ENCODE measurements around the gene RAVER1. TPM values are rescaled to one million over a fixed set of nuclear protein-coding genes. Genes with fewer than 3 reads are reported as not detected.

RAVER1 gene
- total and polyA plus RNA-seq, 2 of the 13 experiments (the other 11 are each of a cell fraction or from before 2014, with no cell fraction given): 3.6 to 7.9 TPM

GRCh38 chr19:10269333-10270179 lies 63.8 kb downstream of the RAVER1 start (continued):
- TF ChIP-seq ZNF121 (CRISPR knock-in tag; IDR thresholded peaks at IDR 0.05) (peak; percentile 75), ZNF761 (CRISPR knock-in tag; conservative IDR thresholded peaks at IDR 0.05) (no peak), GLI4 (CRISPR knock-in tag; IDR thresholded peaks at IDR 0.05; ENCODE audit: borderline replicate concordance) (no peak), TCF12 (IDR thresholded peaks at IDR 0.05) (no peak), TCF12 (CRISPR knock-in tag; IDR thresholded peaks at IDR 0.05) (no peak), ZNF333 (CRISPR knock-in tag; IDR thresholded peaks at IDR 0.05; ENCODE audit: borderline replicate concordance) (no peak), HMGA1 (CRISPR knock-in tag; conservative IDR thresholded peaks at IDR 0.05) (no peak), ZNF720 (CRISPR knock-in tag; IDR thresholded peaks at IDR 0.05) (no peak), ZNF562 (CRISPR knock-in tag; IDR thresholded peaks at IDR 0.05; ENCODE audit: borderline replicate concordance) (no peak), POLR2A (IDR thresholded peaks at IDR 0.05; ENCODE audit: insufficient read depth in 1 of 2, low read depth in 2 of 2, low read length in 2 of 2) (no peak), KLF16 (CRISPR knock-in tag; IDR thresholded peaks at IDR 0.05) (no peak; a peak in 1 of 4 replicates), WIZ (CRISPR knock-in tag; IDR thresholded peaks at IDR 0.05) (no peak), HMG20B (CRISPR knock-in tag; conservative IDR thresholded peaks at IDR 0.05) (no peak), U2AF1 (optimal IDR thresholded peaks at IDR 0.05; ENCODE audit: low read depth, low read length) (no peak), MXD1 (CRISPR knock-in tag; IDR thresholded peaks at IDR 0.05) (no peak), SNRNP70 (IDR thresholded peaks at IDR 0.05; ENCODE audit: low read depth, low read length) (no peak), ATF4 (CRISPR knock-in tag; IDR thresholded peaks at IDR 0.05) (no peak), SOX13 (IDR thresholded peaks at IDR 0.05) (no peak), SOX13 (CRISPR knock-in tag; conservative IDR thresholded peaks at IDR 0.05 in 1 of 2, IDR thresholded peaks at IDR 0.05 in 1 of 2) (no peak), NFYB (CRISPR knock-in tag; IDR thresholded peaks at IDR 0.05) (no peak), CHCHD3 (CRISPR knock-in tag; IDR thresholded peaks at IDR 0.05) (no peak)
- TF ChIP-seq, protein P1, sequence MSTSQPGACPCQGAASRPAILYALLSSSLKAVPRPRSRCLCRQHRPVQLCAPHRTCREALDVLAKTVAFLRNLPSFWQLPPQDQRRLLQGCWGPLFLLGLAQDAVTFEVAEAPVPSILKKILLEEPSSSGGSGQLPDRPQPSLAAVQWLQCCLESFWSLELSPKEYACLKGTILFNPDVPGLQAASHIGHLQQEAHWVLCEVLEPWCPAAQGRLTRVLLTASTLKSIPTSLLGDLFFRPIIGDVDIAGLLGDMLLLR (CRISPR knock-in tag; IDR thresholded peaks at IDR 0.05): no peak
- TF ChIP-seq, protein P2, sequence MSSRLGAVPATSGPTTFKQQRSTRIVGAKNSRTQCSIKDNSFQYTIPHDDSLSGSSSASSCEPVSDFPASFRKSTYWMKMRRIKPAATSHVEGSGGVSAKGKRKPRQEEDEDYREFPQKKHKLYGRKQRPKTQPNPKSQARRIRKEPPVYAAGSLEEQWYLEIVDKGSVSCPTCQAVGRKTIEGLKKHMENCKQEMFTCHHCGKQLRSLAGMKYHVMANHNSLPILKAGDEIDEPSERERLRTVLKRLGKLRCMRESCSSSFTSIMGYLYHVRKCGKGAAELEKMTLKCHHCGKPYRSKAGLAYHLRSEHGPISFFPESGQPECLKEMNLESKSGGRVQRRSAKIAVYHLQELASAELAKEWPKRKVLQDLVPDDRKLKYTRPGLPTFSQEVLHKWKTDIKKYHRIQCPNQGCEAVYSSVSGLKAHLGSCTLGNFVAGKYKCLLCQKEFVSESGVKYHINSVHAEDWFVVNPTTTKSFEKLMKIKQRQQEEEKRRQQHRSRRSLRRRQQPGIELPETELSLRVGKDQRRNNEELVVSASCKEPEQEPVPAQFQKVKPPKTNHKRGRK (CRISPR knock-in tag; IDR thresholded peaks at IDR 0.05): no peak
- TF ChIP-seq, protein P3, sequence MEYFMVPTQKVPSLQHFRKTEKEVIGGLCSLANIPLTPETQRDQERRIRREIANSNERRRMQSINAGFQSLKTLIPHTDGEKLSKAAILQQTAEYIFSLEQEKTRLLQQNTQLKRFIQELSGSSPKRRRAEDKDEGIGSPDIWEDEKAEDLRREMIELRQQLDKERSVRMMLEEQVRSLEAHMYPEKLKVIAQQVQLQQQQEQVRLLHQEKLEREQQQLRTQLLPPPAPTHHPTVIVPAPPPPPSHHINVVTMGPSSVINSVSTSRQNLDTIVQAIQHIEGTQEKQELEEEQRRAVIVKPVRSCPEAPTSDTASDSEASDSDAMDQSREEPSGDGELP (IDR thresholded peaks at IDR 0.05; ENCODE audit: borderline replicate concordance, low read depth): no peak
- TF ChIP-seq, protein P4, sequence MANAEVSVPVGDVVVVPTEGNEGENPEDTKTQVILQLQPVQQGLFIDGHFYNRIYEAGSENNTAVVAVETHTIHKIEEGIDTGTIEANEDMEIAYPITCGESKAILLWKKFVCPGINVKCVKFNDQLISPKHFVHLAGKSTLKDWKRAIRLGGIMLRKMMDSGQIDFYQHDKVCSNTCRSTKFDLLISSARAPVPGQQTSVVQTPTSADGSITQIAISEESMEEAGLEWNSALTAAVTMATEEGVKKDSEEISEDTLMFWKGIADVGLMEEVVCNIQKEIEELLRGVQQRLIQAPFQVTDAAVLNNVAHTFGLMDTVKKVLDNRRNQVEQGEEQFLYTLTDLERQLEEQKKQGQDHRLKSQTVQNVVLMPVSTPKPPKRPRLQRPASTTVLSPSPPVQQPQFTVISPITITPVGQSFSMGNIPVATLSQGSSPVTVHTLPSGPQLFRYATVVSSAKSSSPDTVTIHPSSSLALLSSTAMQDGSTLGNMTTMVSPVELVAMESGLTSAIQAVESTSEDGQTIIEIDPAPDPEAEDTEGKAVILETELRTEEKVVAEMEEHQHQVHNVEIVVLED (CRISPR knock-in tag; IDR thresholded peaks at IDR 0.05; ENCODE audit: borderline replicate concordance): no peak

Measured in HepG2 (cell line).